IMR-90 (cell line): Measurements from ENCODE around the gene ECPAS.

Experiments
- CHD1 ChIP-seq: IDR thresholded peaks from 2 replicates; pipeline ENCODE4 v1.6.1; 2012; ENCODE audit warnings: low read depth, low read length, improper control_type of control experiment
- MXI1 ChIP-seq: IDR thresholded peaks from 2 replicates; pipeline ENCODE4 v1.6.1; 2012; ENCODE audit warnings: low read depth, mild to moderate bottlenecking, low read length, moderate library complexity, borderline replicate concordance
- TF ChIP-seq, protein P1 (sequence below): conservative IDR thresholded peaks from 2 replicates; pipeline ENCODE4 v1.5.1; 2012; ENCODE audit warnings: mild to moderate bottlenecking, low read depth, low read length, improper control_type of control experiment

- TF ChIP-seq, protein P1, sequence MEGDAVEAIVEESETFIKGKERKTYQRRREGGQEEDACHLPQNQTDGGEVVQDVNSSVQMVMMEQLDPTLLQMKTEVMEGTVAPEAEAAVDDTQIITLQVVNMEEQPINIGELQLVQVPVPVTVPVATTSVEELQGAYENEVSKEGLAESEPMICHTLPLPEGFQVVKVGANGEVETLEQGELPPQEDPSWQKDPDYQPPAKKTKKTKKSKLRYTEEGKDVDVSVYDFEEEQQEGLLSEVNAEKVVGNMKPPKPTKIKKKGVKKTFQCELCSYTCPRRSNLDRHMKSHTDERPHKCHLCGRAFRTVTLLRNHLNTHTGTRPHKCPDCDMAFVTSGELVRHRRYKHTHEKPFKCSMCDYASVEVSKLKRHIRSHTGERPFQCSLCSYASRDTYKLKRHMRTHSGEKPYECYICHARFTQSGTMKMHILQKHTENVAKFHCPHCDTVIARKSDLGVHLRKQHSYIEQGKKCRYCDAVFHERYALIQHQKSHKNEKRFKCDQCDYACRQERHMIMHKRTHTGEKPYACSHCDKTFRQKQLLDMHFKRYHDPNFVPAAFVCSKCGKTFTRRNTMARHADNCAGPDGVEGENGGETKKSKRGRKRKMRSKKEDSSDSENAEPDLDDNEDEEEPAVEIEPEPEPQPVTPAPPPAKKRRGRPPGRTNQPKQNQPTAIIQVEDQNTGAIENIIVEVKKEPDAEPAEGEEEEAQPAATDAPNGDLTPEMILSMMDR, result no peak
- no peak for TF ChIP-seq CHD1
- TF ChIP-seq MXI1, result no peak
Observed at GRCh38 chr9:111458139-111459009, 25.8 kb downstream of the ECPAS start.
